Activated CD4-positive, CD25-positive, alpha-beta regulatory T cell treated with anti-CD3 and anti-CD28 coated beads, Interleukin-2, amount 50 U/mL, for 72 hours (primary cell): Measurements from ENCODE around the gene ABL1.

ENCODE experiments used
- DNase-seq: peaks from one replicate; pipeline ENCODE4 v3.0.0; 2021

The ABL1 gene

DNA sequence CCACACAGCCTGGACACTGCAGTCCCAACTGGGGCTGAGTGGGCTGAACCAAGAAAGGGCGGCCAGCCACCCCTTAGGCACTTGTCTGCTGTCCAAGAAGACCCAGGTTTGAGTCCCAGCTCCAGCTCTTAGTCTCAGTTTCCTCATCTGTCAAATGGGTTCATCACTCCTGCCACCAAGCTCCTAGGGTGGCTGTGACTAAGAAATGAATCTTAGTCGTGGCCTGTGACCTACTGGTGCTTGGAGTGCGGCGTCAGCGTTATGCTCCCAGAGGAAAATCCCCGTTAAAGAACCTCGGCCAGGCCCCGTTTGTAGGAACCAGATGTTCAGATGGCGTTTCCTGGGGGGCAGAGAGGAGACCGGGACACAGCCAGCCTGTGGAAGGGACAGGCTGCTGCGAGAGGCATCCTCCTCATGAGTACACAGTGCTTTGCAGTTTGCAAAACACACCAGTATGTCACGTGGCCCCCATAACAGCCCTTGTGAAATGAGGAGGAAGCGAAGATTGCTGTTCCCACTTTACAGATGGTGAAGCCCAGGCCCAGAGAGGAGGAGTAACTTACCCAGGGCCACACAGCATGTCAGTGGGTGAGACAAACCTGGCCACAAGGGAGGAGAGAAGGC is 100.7 kb downstream of the ABL1 start:
- DNase-seq = no peak

- DNase-seq = no peak
Observed at GRCh38 chr9:130936285-130937117, 101.4 kb downstream of the ABL1 start.
